Uterus (tissue), 2 donors: ENCODE measurements around the gene KCNK10.

ENCODE experiments used
- POLR2A ChIP-seq, 2 donors: fragments of 450-650 bp; IDR thresholded peaks; one replicate each; pipeline ENCODE4 v1.6.1; 2016; ENCODE audit warnings: antibody characterized with exemption in 2 of 2, mild to moderate bottlenecking in 1 of 2, moderate library complexity in 1 of 2
- TF ChIP-seq, protein P1 (sequence below), 4 experiments: fragments of 200-600 bp in 2 of 4; fragments of 450-650 bp in 2 of 4; sonication (generic) in 2 of 4; IDR thresholded peaks; one replicate each; pipeline ENCODE4 v1.5.1; 2016 to 2019; ENCODE audit warnings: antibody characterized with exemption in 4 of 4, mild to moderate bottlenecking in 2 of 4, moderate library complexity in 1 of 4

DNA sequence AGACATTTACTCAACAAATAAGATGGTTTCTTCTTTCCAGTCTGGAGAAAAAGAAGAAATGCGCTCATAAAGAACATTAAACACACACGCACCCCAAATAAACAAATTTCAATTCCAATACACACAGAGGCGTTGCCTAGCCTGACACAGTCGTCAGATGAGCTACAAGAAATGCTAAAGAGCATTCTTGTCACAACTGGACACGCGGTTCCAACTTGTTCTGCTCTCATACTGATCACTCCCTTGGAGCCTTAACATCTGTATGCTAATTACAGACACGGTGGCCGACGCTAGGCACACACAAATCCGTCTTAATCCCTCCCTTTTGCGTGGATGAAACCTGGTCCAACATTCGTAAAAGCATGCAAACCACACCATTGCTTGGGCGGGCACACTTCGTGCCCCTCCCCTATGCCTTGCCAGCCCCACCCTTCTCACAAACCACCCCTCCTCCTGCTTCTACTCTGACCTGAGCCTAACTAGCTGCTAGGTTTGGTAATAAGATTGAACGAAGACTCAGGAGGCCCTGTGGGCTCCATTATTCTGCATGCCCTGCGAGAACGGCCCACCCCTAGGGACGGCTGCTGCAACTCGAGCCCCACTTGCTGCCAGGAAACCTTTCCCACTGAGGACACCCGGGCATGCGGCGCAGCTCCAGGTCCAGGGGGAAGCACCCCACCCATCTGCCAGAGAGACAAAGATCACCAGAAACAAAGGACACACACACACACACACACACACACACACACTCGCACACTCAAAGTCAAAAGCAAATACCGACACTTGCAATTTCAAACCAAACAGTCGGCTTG lies 1.2 kb downstream of the KCNK10 start:
- no peak for TF ChIP-seq POLR2A (IDR thresholded peaks at IDR 0.05)
- TF ChIP-seq, protein P1, sequence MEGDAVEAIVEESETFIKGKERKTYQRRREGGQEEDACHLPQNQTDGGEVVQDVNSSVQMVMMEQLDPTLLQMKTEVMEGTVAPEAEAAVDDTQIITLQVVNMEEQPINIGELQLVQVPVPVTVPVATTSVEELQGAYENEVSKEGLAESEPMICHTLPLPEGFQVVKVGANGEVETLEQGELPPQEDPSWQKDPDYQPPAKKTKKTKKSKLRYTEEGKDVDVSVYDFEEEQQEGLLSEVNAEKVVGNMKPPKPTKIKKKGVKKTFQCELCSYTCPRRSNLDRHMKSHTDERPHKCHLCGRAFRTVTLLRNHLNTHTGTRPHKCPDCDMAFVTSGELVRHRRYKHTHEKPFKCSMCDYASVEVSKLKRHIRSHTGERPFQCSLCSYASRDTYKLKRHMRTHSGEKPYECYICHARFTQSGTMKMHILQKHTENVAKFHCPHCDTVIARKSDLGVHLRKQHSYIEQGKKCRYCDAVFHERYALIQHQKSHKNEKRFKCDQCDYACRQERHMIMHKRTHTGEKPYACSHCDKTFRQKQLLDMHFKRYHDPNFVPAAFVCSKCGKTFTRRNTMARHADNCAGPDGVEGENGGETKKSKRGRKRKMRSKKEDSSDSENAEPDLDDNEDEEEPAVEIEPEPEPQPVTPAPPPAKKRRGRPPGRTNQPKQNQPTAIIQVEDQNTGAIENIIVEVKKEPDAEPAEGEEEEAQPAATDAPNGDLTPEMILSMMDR (IDR thresholded peaks at IDR 0.05), result no peak
